Retinal pigment epithelial cell (primary cell): Measurements from ENCODE around the gene TAF11L11.
"Not testable (repeated sequence)": the region's sequence is repeated elsewhere in the genome, so short reads cannot be mapped to it uniquely, and the experiment has no call there.

Experiments
- DNase-seq: peaks from one replicate; pipeline ENCODE4 v3.0.0-alpha.2; 2010; ENCODE audit warnings: low read depth
- H3K4me3 ChIP-seq: 2 replicates; pipeline ENCODE4 v1.5.1; 2011; ENCODE audit warnings: mild to moderate bottlenecking, low read length, control low read depth, moderate library complexity
- CTCF ChIP-seq: conservative IDR thresholded peaks from 2 replicates; pipeline ENCODE4 v1.5.1; 2011; ENCODE audit warnings: low read depth, low read length, control low read depth, inconsistent platforms

The TAF11L11 gene

GRCh38 chr5:17625686-17626085, 21.7 kb downstream of the TAF11L11 start:
- no peak overlapping the region for H3K4me3 ChIP-seq
- DNase-seq = no peak
- TF ChIP-seq CTCF = no peak

DNA sequence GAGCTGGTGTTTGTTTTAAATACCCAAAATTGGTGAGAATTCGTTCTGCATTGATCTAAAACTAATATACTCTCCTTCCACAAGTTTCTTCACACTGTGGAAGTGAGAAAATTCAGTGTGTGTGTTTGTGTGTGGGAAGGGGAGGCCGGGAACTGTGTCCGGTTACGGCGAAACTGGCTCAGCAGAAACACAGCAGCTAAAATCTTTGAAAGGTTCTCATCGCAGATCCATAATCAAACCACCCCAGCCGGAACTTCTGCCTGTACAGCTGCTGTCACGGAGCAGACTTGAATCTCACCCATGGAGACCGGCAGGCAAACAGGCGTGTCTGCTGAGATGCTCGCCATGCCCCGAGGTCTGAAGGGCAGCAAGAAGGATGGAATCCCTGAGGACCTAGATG, 27.8 kb downstream of the TAF11L11 start, which contains the start of gene TAF11L13:
TAF11L13 (plus strand) TSS at position 301 of the 400 bp plus-strand sequence.
- not testable (repeated sequence) for DNase-seq, H3K4me3 ChIP-seq

DNA sequence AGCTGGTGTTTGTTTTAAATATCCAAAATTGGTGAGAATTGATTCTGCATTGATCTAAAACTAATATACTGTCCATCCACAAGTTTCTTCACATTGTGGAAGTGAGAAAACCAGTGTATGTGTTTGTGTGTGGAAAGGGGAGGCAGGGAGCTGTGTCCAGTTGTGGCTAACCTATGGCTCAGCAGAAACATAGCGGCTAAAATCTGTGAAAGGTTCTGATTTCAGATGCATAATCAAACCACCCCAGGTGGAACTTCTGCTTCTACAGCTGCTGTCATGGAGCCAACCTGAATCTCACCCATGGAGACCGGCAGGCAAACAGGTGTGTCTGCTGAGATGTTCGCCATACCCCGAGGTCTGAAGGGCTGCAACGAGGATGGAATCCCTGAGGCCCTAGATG, 30.2 kb downstream of the TAF11L11 start, which contains the start of gene TAF11L14:
TAF11L14 (plus strand) TSS at position 301 of the 400 bp plus-strand sequence.
- no peak for DNase-seq
- no peak within 1 kb of the TSS for H3K4me3 ChIP-seq
- TF ChIP-seq CTCF = no peak

DNA sequence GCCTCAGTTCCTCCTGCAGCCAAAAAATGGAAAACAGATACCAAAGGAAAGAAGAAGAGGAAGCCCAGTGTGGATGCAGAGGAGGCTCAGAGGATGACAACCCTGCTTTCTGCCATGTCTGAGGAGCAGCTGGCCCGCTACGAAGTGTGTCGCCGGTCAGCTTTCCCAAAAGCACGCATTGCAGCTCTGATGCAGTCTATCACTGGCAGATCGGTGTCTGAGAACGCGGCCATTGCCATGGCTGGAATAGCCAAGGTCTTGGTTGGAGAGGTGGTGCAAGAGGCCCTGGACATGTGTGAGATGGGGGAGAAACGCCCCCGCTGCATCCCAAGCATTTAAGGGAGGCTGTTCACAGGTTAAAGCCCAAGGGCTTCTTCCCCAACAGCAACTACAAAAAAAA, 45.2 kb downstream of the TAF11L11 start:
- not testable (repeated sequence) for DNase-seq, H3K4me3 ChIP-seq

- DNase-seq, H3K4me3 ChIP-seq: not testable (repeated sequence)
These were observed 51.3 kb downstream of the TAF11L11 start for GRCh38 chr5:17655201-17655759.
